Aorta (tissue), 4 donors: ENCODE measurements around the gene LDLRAD1. TPM values are rescaled to one million over a fixed set of nuclear protein-coding genes. Genes with fewer than 3 reads are reported as not detected.

ENCODE experiments used
- microRNA-seq, 2 donors: library from miRNA; unstranded; fragments of <30 nt; microRNA quantifications; one replicate each; pipeline ENCODE4 v1.2.0, GENCODE V29; 2020
- polyA plus RNA-seq, 2 donors: library from polyadenylated mRNA; stranded (reverse); fragments of 200-250 nt; gene quantifications; one replicate each; pipeline ENCODE4 v1.2.3, GENCODE V29; 2013
- total RNA-seq, 2 donors: library from RNA; stranded (reverse); fragmentation: NEBNext Ultra II Directional; extraction: Animal tissue kit (Norgen Biotek cat#: 25700); gene quantifications; one replicate each; pipeline ENCODE4 v1.2.1, GENCODE V29; 2021
- donor health status: healthy with polysubstance abuse.
- donor health status: Bipolar disorder and iron deficiency.
- donor health status: DM: no; HTN: no; CAD: no.
- donor health status: DM: yes; HTN: yes; CAD: no.

The LDLRAD1 gene
- total and polyA plus RNA-seq, 4 donors = not detected

Small RNA genes lying within 50 kb of the gene (microRNA-seq; reads per million reads assigned to microRNA genes)
- 0 to 0.60 reads per million in 2 donors for gene MIR4781

Other genes starting within 250 kb of the LDLRAD1 start
- gene NDC1, start 179.9 kb downstream of the LDLRAD1 start, total RNA-seq = 1 to 10 TPM; 6.8 to 6.9 TPM
- gene NDC1, start 179.9 kb downstream of the LDLRAD1 start, polyA plus RNA-seq = 1 to 10 TPM; 2.6 to 3.3 TPM
- gene YIPF1, start 128.4 kb downstream of the LDLRAD1 start, total RNA-seq = 10 to 100 TPM; 17.7 to 23.4 TPM
- gene YIPF1, start 128.4 kb downstream of the LDLRAD1 start, polyA plus RNA-seq = 10 to 100 TPM; 15.8 to 18.9 TPM
- not detected for gene DIO1, start 124.0 kb downstream of the LDLRAD1 start, total RNA-seq
- not detected for gene DIO1, start 124.0 kb downstream of the LDLRAD1 start, polyA plus RNA-seq
- 10 to 100 TPM; 24.0 to 39.5 TPM for gene IFT25, start 72.5 kb downstream of the LDLRAD1 start, total RNA-seq
- gene IFT25, start 72.5 kb downstream of the LDLRAD1 start, polyA plus RNA-seq = 10 to 100 TPM; 14.8 to 30.3 TPM
- gene LRRC42, start 71.8 kb downstream of the LDLRAD1 start, total RNA-seq = 10 to 100 TPM; 18.7 to 26.2 TPM
- gene LRRC42, start 71.8 kb downstream of the LDLRAD1 start, polyA plus RNA-seq = 10 to 100 TPM; 11.4 to 14.8 TPM
- gene TMEM59, start 35.0 kb upstream of the LDLRAD1 start, total RNA-seq = 100 to 1,000 TPM; 294 to 356 TPM
- 100 to 1,000 TPM; 266 to 317 TPM for gene TMEM59, start 35.0 kb upstream of the LDLRAD1 start, polyA plus RNA-seq
- gene TCEANC2, start 35.4 kb upstream of the LDLRAD1 start, total RNA-seq = 1 to 10 TPM; 3.5 to 7.0 TPM
- 1 to 10 TPM; 2.6 TPM for gene TCEANC2, start 35.4 kb upstream of the LDLRAD1 start, polyA plus RNA-seq
- gene CDCP2, start 134.8 kb upstream of the LDLRAD1 start, total RNA-seq = under 1 TPM; 0.21 to 0.32 TPM
- not detected for gene CDCP2, start 134.8 kb upstream of the LDLRAD1 start, polyA plus RNA-seq
- gene CYB5RL, start 181.8 kb upstream of the LDLRAD1 start, total RNA-seq = 1 to 10 TPM; 3.5 to 7.9 TPM
- gene CYB5RL, start 181.8 kb upstream of the LDLRAD1 start, polyA plus RNA-seq = 1 to 10 TPM; 3.1 to 3.9 TPM
- 10 to 100 TPM; 36.2 to 38.1 TPM for gene MRPL37, start 182.0 kb upstream of the LDLRAD1 start, total RNA-seq
- 10 to 100 TPM; 18.2 to 49.9 TPM for gene MRPL37, start 182.0 kb upstream of the LDLRAD1 start, polyA plus RNA-seq